Mesenchymal stem cell (in vitro differentiated cells and primary cell): Measurements from ENCODE around the gene PGAM1.

ENCODE experiments used
- DNase-seq: peaks from one replicate; pipeline ENCODE4 v3.0.0-alpha.2; 2013
- H2AFZ ChIP-seq: one replicate; pipeline ENCODE4 v1.6.1; 2013; ENCODE audit warnings: low read depth, mild to moderate bottlenecking, control low read depth, inconsistent platforms, low read length, moderate library complexity
- H2AK5ac ChIP-seq: 2 replicates; pipeline ENCODE4 v1.6.1; 2013; ENCODE audit warnings: low read length, moderate library complexity, mild to moderate bottlenecking, inconsistent platforms; ENCODE audit not compliant: severe bottlenecking
- H2BK120ac ChIP-seq: one replicate; pipeline ENCODE4 v1.6.1; 2013; ENCODE audit warnings: low read depth, mild to moderate bottlenecking, inconsistent platforms, low read length, moderate library complexity
- H2BK12ac ChIP-seq, 2 experiments: one replicate each; pipeline ENCODE4 v1.6.1; 2013; ENCODE audit warnings: inconsistent platforms in 2 of 2, low read length in 2 of 2, mild to moderate bottlenecking in 2 of 2, moderate library complexity in 2 of 2, control low read depth in 1 of 2
- H2BK15ac ChIP-seq: one replicate; pipeline ENCODE4 v1.6.1; 2013; ENCODE audit warnings: mild to moderate bottlenecking, low read depth, inconsistent platforms; ENCODE audit not compliant: poor library complexity, severe bottlenecking
- H2BK5ac ChIP-seq: 2 replicates; pipeline ENCODE4 v1.6.1; 2013; ENCODE audit warnings: low read depth, mild to moderate bottlenecking, low read length, control low read depth, inconsistent platforms; ENCODE audit not compliant: poor library complexity, severe bottlenecking
- H3K14ac ChIP-seq, 2 experiments: one replicate each; pipeline ENCODE4 v1.6.1; 2013; ENCODE audit warnings: inconsistent platforms in 2 of 2, low read length in 2 of 2, control low read depth in 1 of 2, mild to moderate bottlenecking in 1 of 2, moderate library complexity in 1 of 2
- H3K18ac ChIP-seq, 2 experiments: one replicate each; pipeline ENCODE4 v1.6.1; 2013; ENCODE audit warnings: inconsistent platforms in 2 of 2, low read length in 2 of 2, control low read depth in 1 of 2, low read depth in 1 of 2, mild to moderate bottlenecking in 1 of 2
- H3K23ac ChIP-seq, 2 experiments: one replicate each; pipeline ENCODE4 v1.6.1; 2013; ENCODE audit warnings: inconsistent platforms in 2 of 2, low read length in 2 of 2, mild to moderate bottlenecking in 2 of 2, moderate library complexity in 2 of 2, control low read depth in 1 of 2
- H3K27ac ChIP-seq: 2 replicates; pipeline ENCODE4 v1.5.1; 2013; ENCODE audit warnings: mild to moderate bottlenecking, moderate library complexity, low read length, control low read depth, inconsistent platforms; ENCODE audit not compliant: poor library complexity, severe bottlenecking
- H3K27me3 ChIP-seq, 2 experiments: 2 replicates each; pipeline versions ENCODE4 v1.6.1 to v1.7.0; 2013; ENCODE audit warnings: low read length in 2 of 2, mild to moderate bottlenecking in 2 of 2, moderate library complexity in 2 of 2, control low read depth in 1 of 2, inconsistent platforms in 1 of 2; ENCODE audit not compliant: control insufficient read depth in 1 of 2, insufficient read depth in 1 of 2
- H3K36me3 ChIP-seq, 2 experiments: 2 replicates each; pipeline versions ENCODE4 v1.6.1 to v1.7.0; 2013; ENCODE audit warnings: low read length in 2 of 2, control low read depth in 1 of 2, inconsistent platforms in 1 of 2, low read depth in 1 of 2, mild to moderate bottlenecking in 1 of 2; ENCODE audit not compliant: insufficient read depth in 2 of 2, control insufficient read depth in 1 of 2
- H3K4ac ChIP-seq, 2 experiments: one replicate each; pipeline ENCODE4 v1.6.1; 2013; ENCODE audit warnings: inconsistent platforms in 2 of 2, low read length in 2 of 2, mild to moderate bottlenecking in 2 of 2, moderate library complexity in 2 of 2, control low read depth in 1 of 2, low read depth in 1 of 2
- H3K4me1 ChIP-seq: 2 replicates; pipeline ENCODE4 v1.6.1; 2013; ENCODE audit warnings: low read depth, low read length, control low read depth; ENCODE audit not compliant: control insufficient read depth, insufficient read depth
- H3K4me2 ChIP-seq: 2 replicates; pipeline ENCODE4 v1.6.1; 2013; ENCODE audit warnings: low read length, mild to moderate bottlenecking, inconsistent platforms; ENCODE audit not compliant: poor library complexity, severe bottlenecking
- H3K4me3 ChIP-seq, 2 experiments: 2 replicates each; pipeline versions ENCODE4 v1.5.1 to v1.7.0; 2013; ENCODE audit warnings: low read length in 2 of 2, mild to moderate bottlenecking in 2 of 2, control low read depth in 1 of 2, low read depth in 1 of 2; ENCODE audit not compliant: insufficient read depth in 1 of 2
- H3K79me1 ChIP-seq: replicated peaks from 2 replicates; pipeline ENCODE4 v1.6.1; 2013; ENCODE audit warnings: mild to moderate bottlenecking, control low read depth, low read length, inconsistent platforms; ENCODE audit not compliant: poor library complexity, severe bottlenecking
- H3K9ac ChIP-seq: 2 replicates; pipeline ENCODE4 v1.7.0; 2013; ENCODE audit warnings: mild to moderate bottlenecking, low read length, moderate library complexity
- H3K9me3 ChIP-seq: 2 replicates; pipeline ENCODE4 v1.7.0; 2013; ENCODE audit warnings: mild to moderate bottlenecking, low read length; ENCODE audit not compliant: control insufficient read depth
- H4K8ac ChIP-seq: one replicate; pipeline ENCODE4 v1.6.1; 2013; ENCODE audit warnings: inconsistent platforms, mild to moderate bottlenecking, low read length, moderate library complexity
- H4K91ac ChIP-seq: one replicate; pipeline ENCODE4 v1.6.1; 2013; ENCODE audit warnings: mild to moderate bottlenecking, low read length, inconsistent platforms
- WGBS: methylation state at CpG from one replicate; pipeline ENCODE4 v1.1.7; 2013; ENCODE audit warnings: mixed read lengths; 5-methylcytosine and 5-hydroxymethylcytosine counted together

Gene PGAM1

DNA sequence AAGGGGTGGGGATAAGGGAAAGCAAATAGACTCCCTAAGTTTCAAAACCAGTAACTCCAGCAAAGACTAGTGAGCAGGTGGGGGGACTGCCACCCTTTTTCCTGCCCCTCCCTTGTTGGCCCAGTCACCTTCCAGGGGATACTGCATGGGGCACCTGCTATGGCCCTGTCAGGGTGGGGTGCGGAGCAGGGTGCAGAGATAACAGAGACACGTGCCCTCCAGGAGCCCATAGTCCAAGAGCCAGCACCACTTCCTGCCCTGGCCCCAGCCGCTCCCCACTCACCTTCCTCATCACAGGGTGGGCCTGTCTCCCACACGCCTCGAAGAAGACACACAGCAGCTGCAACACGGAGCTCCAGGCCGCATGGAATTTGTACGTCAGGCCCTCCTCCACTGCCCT, 45.5 kb upstream of the PGAM1 start:
- H3K18ac ChIP-seq, result no peak overlapping the region
- DNase-seq, result no peak
- H3K4me1 ChIP-seq, result peaks cover 3% of the 10 kb centered on the region
- WGBS, result 97% methylated on average over 8 of the region's 8 CpGs
- no peak overlapping the region for H2AK5ac ChIP-seq
- no peak overlapping the region for H3K14ac ChIP-seq
- H3K9ac ChIP-seq, result no peak overlapping the region
- no peak overlapping the region for H2AFZ ChIP-seq
- no peak overlapping the region for H3K4ac ChIP-seq
- no peak overlapping the region for H2BK120ac ChIP-seq
- H3K27me3 ChIP-seq, result no peaks in the 10 kb centered on the region
- H3K4me3 ChIP-seq, result no peak overlapping the region
- no peak overlapping the region for H4K8ac ChIP-seq
- no peak overlapping the region for H3K4me2 ChIP-seq
- H3K9me3 ChIP-seq, result no peaks in the 10 kb centered on the region
- H3K27ac ChIP-seq, result no peak overlapping the region
- H3K79me1 ChIP-seq, result no peaks in the 10 kb centered on the region
- H3K36me3 ChIP-seq, result peaks cover 69 to 78% of the 10 kb centered on the region in 2 experiments
- H2BK12ac ChIP-seq, result no peak overlapping the region
- no peak overlapping the region for H2BK15ac ChIP-seq
- H3K23ac ChIP-seq, result no peak overlapping the region
- H4K91ac ChIP-seq, result no peak overlapping the region
- no peak overlapping the region for H2BK5ac ChIP-seq

- WGBS, result 89% methylated on average over 8 of the region's 8 CpGs
- no peak for DNase-seq
These were observed 44.4 kb upstream of the PGAM1 start for GRCh38 chr10:97381626-97382025.

GRCh38 chr10:97383159-97383558, 42.8 kb upstream of the PGAM1 start:
- Histone ChIP-seq H3K36me3 (peaks cover 65 to 78% of the 10 kb centered on the region in 2 experiments), H3K79me1 (peaks cover 3% of the 10 kb centered on the region), H3K4ac (no peak overlapping the region), H3K14ac (no peak overlapping the region), H3K4me2 (no peak overlapping the region), H2BK15ac (no peak overlapping the region), H4K91ac (no peak overlapping the region), H2AK5ac (no peak overlapping the region), H3K9me3 (no peaks in the 10 kb centered on the region), H2BK120ac (no peak overlapping the region), H3K18ac (no peak overlapping the region), H2AFZ (no peak overlapping the region), H4K8ac (no peak overlapping the region), H3K27ac (no peak overlapping the region), H2BK5ac (no peak overlapping the region), H2BK12ac (no peak overlapping the region), H3K23ac (no peak overlapping the region), H3K27me3 (no peaks in the 10 kb centered on the region), H3K9ac (no peak overlapping the region), H3K4me1 (peaks cover 3% of the 10 kb centered on the region), H3K4me3 (no peak overlapping the region)
- WGBS, result over 99% methylated on average over 7 of the region's 7 CpGs
- DNase-seq, result no peak

More at GRCh38 chr10:97381626-97382025, 44.4 kb upstream of the PGAM1 start:
- H2AK5ac ChIP-seq, result no peak overlapping the region
- H2AFZ ChIP-seq, result no peak overlapping the region
- no peak overlapping the region for H4K8ac ChIP-seq
- H3K9ac ChIP-seq, result no peak overlapping the region
- no peak overlapping the region for H2BK12ac ChIP-seq
- H3K4me1 ChIP-seq, result peaks cover 3% of the 10 kb centered on the region
- peaks cover 72 to 80% of the 10 kb centered on the region in 2 experiments for H3K36me3 ChIP-seq
- H2BK5ac ChIP-seq, result no peak overlapping the region
- H3K4ac ChIP-seq, result no peak overlapping the region
- no peaks in the 10 kb centered on the region for H3K9me3 ChIP-seq
- no peak overlapping the region for H3K4me2 ChIP-seq
- no peaks in the 10 kb centered on the region for H3K27me3 ChIP-seq
- no peak overlapping the region for H3K4me3 ChIP-seq
- H3K79me1 ChIP-seq, result peaks cover 3% of the 10 kb centered on the region
- H3K23ac ChIP-seq, result no peak overlapping the region
- H2BK15ac ChIP-seq, result no peak overlapping the region
- no peak overlapping the region for H3K18ac ChIP-seq
- no peak overlapping the region for H3K14ac ChIP-seq
- no peak overlapping the region for H4K91ac ChIP-seq
- H3K27ac ChIP-seq, result no peak overlapping the region
- H2BK120ac ChIP-seq, result no peak overlapping the region

GRCh38 chr10:97384156-97384555, 41.8 kb upstream of the PGAM1 start:
- Histone ChIP-seq H3K79me1 (peaks cover 5% of the 10 kb centered on the region), H2AK5ac (no peak overlapping the region), H2BK15ac (no peak overlapping the region), H3K23ac (no peak overlapping the region), H3K9me3 (no peaks in the 10 kb centered on the region), H2BK5ac (no peak overlapping the region), H3K4ac (no peak overlapping the region), H3K27ac (no peak overlapping the region), H3K4me3 (no peak overlapping the region), H3K14ac (no peak overlapping the region), H4K8ac (no peak overlapping the region), H3K4me1 (peaks cover 3% of the 10 kb centered on the region), H3K36me3 (peaks cover 70 to 78% of the 10 kb centered on the region in 2 experiments), H4K91ac (no peak overlapping the region), H3K27me3 (no peaks in the 10 kb centered on the region), H3K18ac (no peak overlapping the region), H2BK120ac (no peak overlapping the region), H2BK12ac (no peak overlapping the region), H3K9ac (no peak overlapping the region), H3K4me2 (no peak overlapping the region), H2AFZ (no peak overlapping the region)
- WGBS, result 93% methylated on average over 5 of the region's 5 CpGs
- DNase-seq, result no peak
